HL-60 (cell line): ENCODE results near the gene IRX2.

Experiments used
- POLR2AphosphoS5 ChIP-seq: IDR thresholded peaks from 2 replicates; pipeline ENCODE4 v1.6.1; 2012; ENCODE audit warnings: low read depth
- TF ChIP-seq, protein P1 (sequence below): IDR thresholded peaks from one replicate; pipeline ENCODE4 v1.5.1; 2011; ENCODE audit warnings: low read length, control low read depth, inconsistent platforms; ENCODE audit not compliant: insufficient read depth
- TF ChIP-seq, protein P2 (sequence below): IDR thresholded peaks from 2 replicates; pipeline ENCODE4 v1.6.1; 2012; ENCODE audit warnings: low read depth; ENCODE audit not compliant: insufficient replicate concordance

DNA sequence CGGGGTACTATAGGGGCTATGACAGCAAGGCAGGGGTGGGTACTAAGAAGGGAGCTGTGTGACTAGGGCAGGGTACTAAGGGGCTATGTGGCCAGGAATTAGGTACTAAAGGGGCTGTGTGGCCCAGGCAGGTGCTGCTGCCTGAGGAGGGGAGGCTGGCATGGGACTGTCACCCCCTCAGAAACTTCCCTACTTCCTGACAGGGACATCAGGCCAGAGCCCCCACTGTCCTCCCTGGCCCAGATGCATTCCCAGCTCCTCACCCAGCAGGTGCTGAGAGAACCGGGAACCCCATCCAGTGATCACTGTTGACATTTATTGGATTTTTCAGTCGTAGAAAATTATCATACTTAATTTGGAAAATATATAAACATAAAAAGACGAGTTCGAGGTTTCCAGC lies 26.6 kb downstream of the IRX2 start:
- TF ChIP-seq, protein P1, sequence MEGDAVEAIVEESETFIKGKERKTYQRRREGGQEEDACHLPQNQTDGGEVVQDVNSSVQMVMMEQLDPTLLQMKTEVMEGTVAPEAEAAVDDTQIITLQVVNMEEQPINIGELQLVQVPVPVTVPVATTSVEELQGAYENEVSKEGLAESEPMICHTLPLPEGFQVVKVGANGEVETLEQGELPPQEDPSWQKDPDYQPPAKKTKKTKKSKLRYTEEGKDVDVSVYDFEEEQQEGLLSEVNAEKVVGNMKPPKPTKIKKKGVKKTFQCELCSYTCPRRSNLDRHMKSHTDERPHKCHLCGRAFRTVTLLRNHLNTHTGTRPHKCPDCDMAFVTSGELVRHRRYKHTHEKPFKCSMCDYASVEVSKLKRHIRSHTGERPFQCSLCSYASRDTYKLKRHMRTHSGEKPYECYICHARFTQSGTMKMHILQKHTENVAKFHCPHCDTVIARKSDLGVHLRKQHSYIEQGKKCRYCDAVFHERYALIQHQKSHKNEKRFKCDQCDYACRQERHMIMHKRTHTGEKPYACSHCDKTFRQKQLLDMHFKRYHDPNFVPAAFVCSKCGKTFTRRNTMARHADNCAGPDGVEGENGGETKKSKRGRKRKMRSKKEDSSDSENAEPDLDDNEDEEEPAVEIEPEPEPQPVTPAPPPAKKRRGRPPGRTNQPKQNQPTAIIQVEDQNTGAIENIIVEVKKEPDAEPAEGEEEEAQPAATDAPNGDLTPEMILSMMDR = no peak
- TF ChIP-seq, protein P2, sequence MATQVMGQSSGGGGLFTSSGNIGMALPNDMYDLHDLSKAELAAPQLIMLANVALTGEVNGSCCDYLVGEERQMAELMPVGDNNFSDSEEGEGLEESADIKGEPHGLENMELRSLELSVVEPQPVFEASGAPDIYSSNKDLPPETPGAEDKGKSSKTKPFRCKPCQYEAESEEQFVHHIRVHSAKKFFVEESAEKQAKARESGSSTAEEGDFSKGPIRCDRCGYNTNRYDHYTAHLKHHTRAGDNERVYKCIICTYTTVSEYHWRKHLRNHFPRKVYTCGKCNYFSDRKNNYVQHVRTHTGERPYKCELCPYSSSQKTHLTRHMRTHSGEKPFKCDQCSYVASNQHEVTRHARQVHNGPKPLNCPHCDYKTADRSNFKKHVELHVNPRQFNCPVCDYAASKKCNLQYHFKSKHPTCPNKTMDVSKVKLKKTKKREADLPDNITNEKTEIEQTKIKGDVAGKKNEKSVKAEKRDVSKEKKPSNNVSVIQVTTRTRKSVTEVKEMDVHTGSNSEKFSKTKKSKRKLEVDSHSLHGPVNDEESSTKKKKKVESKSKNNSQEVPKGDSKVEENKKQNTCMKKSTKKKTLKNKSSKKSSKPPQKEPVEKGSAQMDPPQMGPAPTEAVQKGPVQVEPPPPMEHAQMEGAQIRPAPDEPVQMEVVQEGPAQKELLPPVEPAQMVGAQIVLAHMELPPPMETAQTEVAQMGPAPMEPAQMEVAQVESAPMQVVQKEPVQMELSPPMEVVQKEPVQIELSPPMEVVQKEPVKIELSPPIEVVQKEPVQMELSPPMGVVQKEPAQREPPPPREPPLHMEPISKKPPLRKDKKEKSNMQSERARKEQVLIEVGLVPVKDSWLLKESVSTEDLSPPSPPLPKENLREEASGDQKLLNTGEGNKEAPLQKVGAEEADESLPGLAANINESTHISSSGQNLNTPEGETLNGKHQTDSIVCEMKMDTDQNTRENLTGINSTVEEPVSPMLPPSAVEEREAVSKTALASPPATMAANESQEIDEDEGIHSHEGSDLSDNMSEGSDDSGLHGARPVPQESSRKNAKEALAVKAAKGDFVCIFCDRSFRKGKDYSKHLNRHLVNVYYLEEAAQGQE = no peak
- TF ChIP-seq POLR2AphosphoS5 = no peak
